Endothelial cell (in vitro differentiated cells): ENCODE results near the gene MARCHF10. TPM values are rescaled to one million over a fixed set of nuclear protein-coding genes. Genes with fewer than 3 reads are reported as not detected.

Experiments used
- DNase-seq: peaks from one replicate; pipeline ENCODE4 v3.0.0; 2021; ENCODE audit warnings: low spot score
- H3K27ac Mint-ChIP-seq: one replicate; pipeline ENCODE4 v1.8.0; 2021; ENCODE audit warnings: mixed read lengths, inconsistent platforms; ENCODE audit not compliant: unreplicated experiment
- H3K27me3 Mint-ChIP-seq: one replicate; pipeline ENCODE4 v1.8.0; 2021; ENCODE audit warnings: mild to moderate bottlenecking, moderate library complexity, mixed read lengths, inconsistent platforms; ENCODE audit not compliant: unreplicated experiment
- H3K36me3 Mint-ChIP-seq: one replicate; pipeline ENCODE4 v1.8.0; 2021; ENCODE audit warnings: mild to moderate bottlenecking, low read depth, mixed read lengths, inconsistent platforms; ENCODE audit not compliant: unreplicated experiment
- H3K4me1 Mint-ChIP-seq: one replicate; pipeline ENCODE4 v1.8.0; 2021; ENCODE audit warnings: mild to moderate bottlenecking, mixed read lengths, inconsistent platforms; ENCODE audit not compliant: unreplicated experiment
- H3K4me3 Mint-ChIP-seq: one replicate; pipeline ENCODE4 v1.8.0; 2021; ENCODE audit warnings: mild to moderate bottlenecking, mixed read lengths, inconsistent platforms; ENCODE audit not compliant: unreplicated experiment
- H3K9me3 Mint-ChIP-seq: one replicate; pipeline ENCODE4 v1.8.0; 2021; ENCODE audit warnings: mixed read lengths, inconsistent platforms; ENCODE audit not compliant: unreplicated experiment
- CTCF ChIP-seq: fragments of 200-600 bp; sonication (generic); IDR thresholded peaks from one replicate; pipeline ENCODE4 v1.5.0; 2021; ENCODE audit warnings: antibody characterized with exemption; ENCODE audit not compliant: unreplicated experiment
- total RNA-seq: library from RNA; stranded (reverse); fragmentation: NEBNext Ultra II Directional; extraction: Animal tissue kit (Norgen Biotek cat#: 25700); gene quantifications from one replicate; pipeline ENCODE4 v1.2.1, GENCODE V29; 2021; ENCODE audit not compliant: unreplicated experiment

MARCHF10 gene
- total RNA-seq, 1 donor from 2014 or later = not detected

GRCh38 chr17:62678214-62678919 lies 129.7 kb downstream of the MARCHF10 start:
- Mint-ChIP-seq H3K27me3 (peaks cover 8% of the 10 kb centered on the region), H3K9me3 (no peaks in the 10 kb centered on the region), H3K36me3 (peaks cover 8% of the 10 kb centered on the region), H3K27ac (no peak overlapping the region), H3K4me1 (no peaks in the 10 kb centered on the region), H3K4me3 (no peak overlapping the region)
- no peak for DNase-seq
- TF ChIP-seq CTCF = no peak

GRCh38 chr17:62676952-62677596 lies 131.0 kb downstream of the MARCHF10 start:
- Mint-ChIP-seq H3K27ac (no peak overlapping the region), H3K9me3 (no peaks in the 10 kb centered on the region)

GRCh38 chr17:62676231-62676943 lies 131.7 kb downstream of the MARCHF10 start:
- Mint-ChIP-seq H3K36me3 (peaks cover 6% of the 10 kb centered on the region), H3K4me1 (no peaks in the 10 kb centered on the region), H3K4me3 (no peak overlapping the region), H3K27ac (no peak overlapping the region), H3K9me3 (no peaks in the 10 kb centered on the region), H3K27me3 (peaks cover 5% of the 10 kb centered on the region)
- no peak for DNase-seq
- no peak for TF ChIP-seq CTCF

More at GRCh38 chr17:62676952-62677596, 131.0 kb downstream of the MARCHF10 start:
- no peaks in the 10 kb centered on the region for H3K4me1 Mint-ChIP-seq
- no peak overlapping the region for H3K4me3 Mint-ChIP-seq
- H3K36me3 Mint-ChIP-seq = peaks cover 8% of the 10 kb centered on the region
- no peak for DNase-seq
- peaks cover 8% of the 10 kb centered on the region for H3K27me3 Mint-ChIP-seq
- TF ChIP-seq CTCF = no peak

GRCh38 chr17:62675701-62676100 lies 132.4 kb downstream of the MARCHF10 start:
- H3K27ac Mint-ChIP-seq = no peak overlapping the region
- H3K9me3 Mint-ChIP-seq = no peaks in the 10 kb centered on the region
- DNase-seq = no peak
- no peaks in the 10 kb centered on the region for H3K4me1 Mint-ChIP-seq
- H3K27me3 Mint-ChIP-seq = peaks cover 6% of the 10 kb centered on the region
- H3K4me3 Mint-ChIP-seq = no peak overlapping the region
- H3K36me3 Mint-ChIP-seq = peaks cover 6% of the 10 kb centered on the region
- TF ChIP-seq CTCF = no peak
